HG02870 (cell line): ENCODE measurements around the gene TSPAN3.

Source experiments
- ATAC-seq: cut with Tn5 transposase; IDR thresholded peaks from one replicate; pipeline ENCODE4 v1.9.1; 2021; ENCODE audit warnings: mild to moderate bottlenecking, moderate library complexity; ENCODE audit not compliant: unreplicated experiment

Gene TSPAN3

DNA sequence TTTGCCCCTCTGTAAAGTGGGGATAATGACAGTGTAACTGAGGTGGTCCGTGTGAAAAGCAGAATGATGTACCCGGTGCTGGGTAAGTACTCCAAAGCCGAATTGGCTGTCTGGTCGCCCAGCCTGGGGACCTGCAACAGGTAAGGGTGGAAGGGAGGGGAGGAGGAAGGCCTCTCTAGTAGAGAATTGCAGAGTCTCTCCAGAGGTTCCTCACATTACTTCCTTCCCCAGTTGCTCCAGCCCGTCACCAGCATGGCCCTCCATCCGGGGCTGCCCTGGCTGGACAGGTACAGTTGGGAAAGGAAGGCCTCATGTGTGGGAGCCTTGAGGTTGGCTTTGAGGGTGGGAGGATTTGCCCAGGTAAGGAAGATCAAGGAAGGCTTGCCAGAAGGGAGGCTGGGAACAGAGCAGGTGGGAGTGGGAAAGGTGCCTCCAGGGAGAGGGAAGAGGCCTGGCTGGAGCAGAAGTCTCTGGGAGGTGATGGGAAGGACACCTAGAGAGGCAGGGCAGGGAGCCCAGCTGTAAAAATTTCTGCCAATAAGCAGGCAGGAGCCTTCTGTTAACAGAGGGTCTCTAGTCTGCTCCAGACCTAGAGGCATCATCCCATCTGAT, 77.7 kb downstream of the TSPAN3 start:
- ATAC-seq, result no peak

GRCh38 chr15:76991741-76992645, 78.9 kb downstream of the TSPAN3 start:
- no peak for ATAC-seq
